ENCODE results near the gene TIMP4. TPM values are rescaled to one million over a fixed set of nuclear protein-coding genes. Genes with fewer than 3 reads are reported as not detected.

The TIMP4 gene
- polyA plus RNA-seq, 3 donors, result 0.04 TPM; not detected in 2

GRCh38 chr3:12149029-12149428 is 9.7 kb downstream of the TIMP4 start:
- peaks cover 6% of the 10 kb centered on the region for H3K4me1 Mint-ChIP-seq
- no peaks in the 10 kb centered on the region for H4K20me1 ChIP-seq (ENCODE audit: insufficient read depth, low read length)
- 100% methylated on average over 4 of the region's 4 CpGs for WGBS (ENCODE audit: insufficient coverage)
- DNase-seq, result no peak
- H3K4me3 ChIP-seq (replicated peaks in 1 of 3; ENCODE audit: low read depth in 2 of 3, low read length in 3 of 3), result no peak overlapping the region
- peak overlapping the region in 2 of 7 donors; percentile 25 to 75 for H3K27ac Mint-ChIP-seq
- no peaks in the 10 kb centered on the region for H3K36me3 ChIP-seq (replicated peaks in 1 of 2; ENCODE audit: control insufficient read depth in 1 of 2, insufficient read depth in 2 of 2, low read length in 2 of 2)
- intact Hi-C loops (cut with micrococcal nuclease), result no loop called here
- no peak overlapping the region for H3K9ac ChIP-seq (ENCODE audit: insufficient read depth, low read length, poor library complexity, severe bottlenecking)
- no peak overlapping the region for H3K27ac ChIP-seq (ENCODE audit: low read depth in 1 of 2, low read length in 2 of 2)
- no peak overlapping the region for H3K4me3 Mint-ChIP-seq
- no peak overlapping the region for H3K4me2 ChIP-seq (replicated peaks; ENCODE audit: extremely low read depth, low read length, poor library complexity, severe bottlenecking)
- TF ChIP-seq CTCF (IDR thresholded peaks at IDR 0.05), result no peak
- H3K9me3 Mint-ChIP-seq, result no peaks in the 10 kb centered on the region
- H3K27me3 Mint-ChIP-seq (ENCODE audit: low read depth in 3 of 3), result peaks cover 2 to 13% (median 4%) of the 10 kb centered on the region in 3 donors
- H3K4me1 ChIP-seq (ENCODE audit: control insufficient read depth in 1 of 2, insufficient read depth in 2 of 2, low read length in 2 of 2), result peaks cover 0 to 2% of the 10 kb centered on the region in 2 donors
- no peaks in the 10 kb centered on the region for H3K27me3 ChIP-seq (ENCODE audit: control insufficient read depth in 2 of 2, insufficient read depth in 2 of 2, low read length in 2 of 2)
- no peaks in the 10 kb centered on the region for H3K36me3 Mint-ChIP-seq
- H2AFZ ChIP-seq (ENCODE audit: insufficient read depth, low read depth, low read length, poor library complexity, severe bottlenecking), result no peak overlapping the region
- no peaks in the 10 kb centered on the region for H3K79me2 ChIP-seq (ENCODE audit: insufficient read depth, low read length)
- H3K9me3 ChIP-seq (replicated peaks in 1 of 2; ENCODE audit: control insufficient read depth in 1 of 2, insufficient read depth in 1 of 2, low read length in 2 of 2), result no peaks in the 10 kb centered on the region

GRCh38 chr3:12148183-12148940 is 10.3 kb downstream of the TIMP4 start:
- Mint-ChIP-seq H3K27ac (peak overlapping the region in 1 of 7 donors; percentile 17), H3K9me3 (no peaks in the 10 kb centered on the region), H3K36me3 (no peaks in the 10 kb centered on the region), H3K4me3 (no peak overlapping the region), H3K27me3 (ENCODE audit: low read depth in 3 of 3) (peaks cover 4 to 12% (median 4%) of the 10 kb centered on the region in 3 donors), H3K4me1 (peaks cover 10% of the 10 kb centered on the region)
- Histone ChIP-seq H3K4me3 (replicated peaks in 1 of 3; ENCODE audit: low read depth in 2 of 3, low read length in 3 of 3) (no peak overlapping the region), H3K4me2 (replicated peaks; ENCODE audit: extremely low read depth, low read length, poor library complexity, severe bottlenecking) (no peak overlapping the region), H3K4me1 (ENCODE audit: control insufficient read depth in 1 of 2, insufficient read depth in 2 of 2, low read length in 2 of 2) (peaks cover 0 to 3% of the 10 kb centered on the region in 2 donors), H3K27ac (ENCODE audit: low read depth in 1 of 2, low read length in 2 of 2) (no peak overlapping the region), H3K36me3 (replicated peaks in 1 of 2; ENCODE audit: control insufficient read depth in 1 of 2, insufficient read depth in 2 of 2, low read length in 2 of 2) (no peaks in the 10 kb centered on the region), H2AFZ (ENCODE audit: insufficient read depth, low read depth, low read length, poor library complexity, severe bottlenecking) (no peak overlapping the region), H3K79me2 (ENCODE audit: insufficient read depth, low read length) (no peaks in the 10 kb centered on the region), H4K20me1 (ENCODE audit: insufficient read depth, low read length) (no peaks in the 10 kb centered on the region), H3K9me3 (replicated peaks in 1 of 2; ENCODE audit: control insufficient read depth in 1 of 2, insufficient read depth in 1 of 2, low read length in 2 of 2) (no peaks in the 10 kb centered on the region), H3K27me3 (ENCODE audit: control insufficient read depth in 2 of 2, insufficient read depth in 2 of 2, low read length in 2 of 2) (no peaks in the 10 kb centered on the region), H3K9ac (ENCODE audit: insufficient read depth, low read length, poor library complexity, severe bottlenecking) (no peak overlapping the region)
- TF ChIP-seq CTCF (IDR thresholded peaks at IDR 0.05), result no peak
- DNase-seq, result peak in 1 of 3 donors; percentile 21
- no CpG with 5 or more reads among the region's 4 CpGs for WGBS (ENCODE audit: insufficient coverage)
- intact Hi-C loops (cut with micrococcal nuclease), result no loop called here
